ENCODE data around the gene NCAM1.

DNA sequence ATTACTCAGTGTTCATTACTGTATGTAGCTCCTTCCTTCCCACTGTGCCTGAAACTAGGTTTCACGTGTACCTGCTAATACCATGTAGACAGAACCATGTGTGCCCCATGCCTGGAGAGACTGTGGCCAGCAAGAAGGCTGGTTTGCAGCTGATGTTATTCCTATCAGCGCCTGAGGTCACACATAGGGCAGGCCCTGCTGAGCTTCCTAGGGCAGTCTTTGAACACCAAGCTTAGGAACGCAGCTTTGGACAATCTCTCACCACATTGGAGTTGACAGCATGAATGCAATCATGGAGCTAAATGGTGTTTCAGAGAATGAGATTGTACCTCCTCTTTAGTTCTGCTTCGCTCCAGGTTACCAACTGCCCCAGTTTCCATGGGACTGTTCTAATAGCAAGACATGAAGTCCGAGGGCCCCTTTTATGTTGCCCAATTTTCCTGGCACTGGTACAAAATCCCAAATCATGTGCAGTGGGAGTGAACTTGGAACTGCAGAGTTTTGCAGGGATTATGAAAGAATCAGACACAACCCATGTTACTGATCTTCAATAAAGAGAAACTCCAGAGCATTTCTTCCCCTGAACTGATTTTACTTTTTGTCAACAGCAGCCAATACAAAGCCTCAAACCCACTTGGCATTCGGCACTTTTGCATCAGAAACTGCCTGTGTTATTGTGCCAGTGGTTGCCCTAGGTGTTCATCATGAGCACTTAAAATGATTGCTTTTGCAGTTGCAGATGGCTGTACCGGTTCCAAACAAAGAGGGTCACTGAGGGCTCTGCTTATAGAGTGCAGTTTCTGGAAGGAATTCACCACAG, 199.0 kb downstream of the NCAM1 start:
- TF ChIP-seq CEBPB (IDR thresholded peaks at IDR 0.05) (no peak), FOXM1 (IDR thresholded peaks at IDR 0.05; ENCODE audit: borderline replicate concordance, low read depth) (no peak), TCF12 (IDR thresholded peaks at IDR 0.05; ENCODE audit: low read depth) (no peak), TAF1 (IDR thresholded peaks at IDR 0.05; ENCODE audit: low read depth) (no peak), EP300 (IDR thresholded peaks at IDR 0.05; ENCODE audit: borderline replicate concordance) (no peak), YY1 (IDR thresholded peaks at IDR 0.05; ENCODE audit: low read depth) (no peak), ZBTB7A (IDR thresholded peaks at IDR 0.05; ENCODE audit: low read depth) (no peak), TEAD4 (IDR thresholded peaks at IDR 0.05) (no peak)
- TF ChIP-seq, protein P1, sequence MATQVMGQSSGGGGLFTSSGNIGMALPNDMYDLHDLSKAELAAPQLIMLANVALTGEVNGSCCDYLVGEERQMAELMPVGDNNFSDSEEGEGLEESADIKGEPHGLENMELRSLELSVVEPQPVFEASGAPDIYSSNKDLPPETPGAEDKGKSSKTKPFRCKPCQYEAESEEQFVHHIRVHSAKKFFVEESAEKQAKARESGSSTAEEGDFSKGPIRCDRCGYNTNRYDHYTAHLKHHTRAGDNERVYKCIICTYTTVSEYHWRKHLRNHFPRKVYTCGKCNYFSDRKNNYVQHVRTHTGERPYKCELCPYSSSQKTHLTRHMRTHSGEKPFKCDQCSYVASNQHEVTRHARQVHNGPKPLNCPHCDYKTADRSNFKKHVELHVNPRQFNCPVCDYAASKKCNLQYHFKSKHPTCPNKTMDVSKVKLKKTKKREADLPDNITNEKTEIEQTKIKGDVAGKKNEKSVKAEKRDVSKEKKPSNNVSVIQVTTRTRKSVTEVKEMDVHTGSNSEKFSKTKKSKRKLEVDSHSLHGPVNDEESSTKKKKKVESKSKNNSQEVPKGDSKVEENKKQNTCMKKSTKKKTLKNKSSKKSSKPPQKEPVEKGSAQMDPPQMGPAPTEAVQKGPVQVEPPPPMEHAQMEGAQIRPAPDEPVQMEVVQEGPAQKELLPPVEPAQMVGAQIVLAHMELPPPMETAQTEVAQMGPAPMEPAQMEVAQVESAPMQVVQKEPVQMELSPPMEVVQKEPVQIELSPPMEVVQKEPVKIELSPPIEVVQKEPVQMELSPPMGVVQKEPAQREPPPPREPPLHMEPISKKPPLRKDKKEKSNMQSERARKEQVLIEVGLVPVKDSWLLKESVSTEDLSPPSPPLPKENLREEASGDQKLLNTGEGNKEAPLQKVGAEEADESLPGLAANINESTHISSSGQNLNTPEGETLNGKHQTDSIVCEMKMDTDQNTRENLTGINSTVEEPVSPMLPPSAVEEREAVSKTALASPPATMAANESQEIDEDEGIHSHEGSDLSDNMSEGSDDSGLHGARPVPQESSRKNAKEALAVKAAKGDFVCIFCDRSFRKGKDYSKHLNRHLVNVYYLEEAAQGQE (IDR thresholded peaks at IDR 0.05; ENCODE audit: low read depth), result no peak
- TF ChIP-seq, protein P2, sequence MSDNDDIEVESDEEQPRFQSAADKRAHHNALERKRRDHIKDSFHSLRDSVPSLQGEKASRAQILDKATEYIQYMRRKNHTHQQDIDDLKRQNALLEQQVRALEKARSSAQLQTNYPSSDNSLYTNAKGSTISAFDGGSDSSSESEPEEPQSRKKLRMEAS (IDR thresholded peaks at IDR 0.05), result no peak
- TF ChIP-seq, protein P3, sequence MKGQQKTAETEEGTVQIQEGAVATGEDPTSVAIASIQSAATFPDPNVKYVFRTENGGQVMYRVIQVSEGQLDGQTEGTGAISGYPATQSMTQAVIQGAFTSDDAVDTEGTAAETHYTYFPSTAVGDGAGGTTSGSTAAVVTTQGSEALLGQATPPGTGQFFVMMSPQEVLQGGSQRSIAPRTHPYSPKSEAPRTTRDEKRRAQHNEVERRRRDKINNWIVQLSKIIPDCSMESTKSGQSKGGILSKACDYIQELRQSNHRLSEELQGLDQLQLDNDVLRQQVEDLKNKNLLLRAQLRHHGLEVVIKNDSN (IDR thresholded peaks at IDR 0.05), result no peak

Measured in Ishikawa (cell line).